Lower leg skin (tissue), 4 donors: ENCODE measurements around the gene DMRT2. TPM values are rescaled to one million over a fixed set of nuclear protein-coding genes. Genes with fewer than 3 reads are reported as not detected.

Experiments used
- DNase-seq, 2 donors: peaks; one replicate each; pipeline ENCODE4 v3.0.0-alpha.2; 2019; ENCODE audit warnings: low spot score in 2 of 2
- H3K4me3 ChIP-seq: fragments of 200-600 bp; sonication (generic); 2 replicates; pipeline ENCODE4 v1.5.1; 2017; ENCODE audit warnings: mild to moderate bottlenecking, low read depth; ENCODE audit not compliant: poor library complexity, severe bottlenecking
- POLR2A ChIP-seq, 2 donors: fragments of 450-650 bp; IDR thresholded peaks; one replicate each; pipeline ENCODE4 v1.6.1; 2016 to 2017; ENCODE audit warnings: antibody characterized with exemption in 2 of 2, mild to moderate bottlenecking in 1 of 2, moderate library complexity in 1 of 2
- WGBS, 2 donors: methylation state at CpG; one replicate each; pipeline ENCODE4 v1.1.5; 2018; 5-methylcytosine and 5-hydroxymethylcytosine counted together
- intact Hi-C: fragments of 100-400 bp; cut with DNase I; formaldehyde crosslinking; loops from one replicate; pipeline ENCODE4 v1.15.0; 2023; ENCODE audit warnings: low total_unique reads
- total RNA-seq, 4 donors: library from RNA; depleted of rRNA; stranded (reverse); fragments of >200 nt; gene quantifications; one replicate each; pipeline ENCODE4 v1.1.0, GENCODE V29; 2016
- TF ChIP-seq, protein P1 (sequence below), 3 donors: fragments of 450-650 bp; IDR thresholded peaks; one replicate each; pipeline ENCODE4 v1.5.1; 2016; ENCODE audit warnings: antibody characterized with exemption in 3 of 3, mild to moderate bottlenecking in 3 of 3, moderate library complexity in 2 of 3

Gene DMRT2
- total RNA-seq, 4 donors from 2014 or later = 0.22 to 0.81 TPM; not detected in 2

DNA sequence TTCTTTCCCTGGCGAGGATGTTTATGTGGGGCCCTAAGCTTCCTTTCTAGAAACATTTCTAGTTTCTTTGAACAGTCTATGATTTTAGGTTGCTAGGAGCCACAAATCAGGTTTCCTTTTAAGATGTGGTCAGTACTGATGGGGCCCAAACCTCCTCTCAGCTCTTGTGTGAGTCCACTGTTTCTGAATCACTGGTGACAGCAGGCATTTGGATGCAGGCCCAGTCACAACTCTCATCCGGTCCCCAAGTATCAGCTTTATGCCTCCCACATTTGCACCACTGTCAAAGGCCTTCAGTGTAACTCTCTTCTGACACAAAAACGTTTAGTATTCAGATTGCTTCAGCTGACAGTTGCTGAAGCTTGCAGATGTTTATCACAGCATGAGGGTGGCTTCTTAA is 7.8 kb downstream of the DMRT2 start:
- no peak overlapping the region for H3K4me3 ChIP-seq
- DNase-seq = no peak
- intact Hi-C loops = no loop called here
- WGBS, 2 donors = 56 to 62% methylated on average over 3 of the region's 3 CpGs
- TF ChIP-seq POLR2A (IDR thresholded peaks at IDR 0.05) = no peak
- TF ChIP-seq, protein P1, sequence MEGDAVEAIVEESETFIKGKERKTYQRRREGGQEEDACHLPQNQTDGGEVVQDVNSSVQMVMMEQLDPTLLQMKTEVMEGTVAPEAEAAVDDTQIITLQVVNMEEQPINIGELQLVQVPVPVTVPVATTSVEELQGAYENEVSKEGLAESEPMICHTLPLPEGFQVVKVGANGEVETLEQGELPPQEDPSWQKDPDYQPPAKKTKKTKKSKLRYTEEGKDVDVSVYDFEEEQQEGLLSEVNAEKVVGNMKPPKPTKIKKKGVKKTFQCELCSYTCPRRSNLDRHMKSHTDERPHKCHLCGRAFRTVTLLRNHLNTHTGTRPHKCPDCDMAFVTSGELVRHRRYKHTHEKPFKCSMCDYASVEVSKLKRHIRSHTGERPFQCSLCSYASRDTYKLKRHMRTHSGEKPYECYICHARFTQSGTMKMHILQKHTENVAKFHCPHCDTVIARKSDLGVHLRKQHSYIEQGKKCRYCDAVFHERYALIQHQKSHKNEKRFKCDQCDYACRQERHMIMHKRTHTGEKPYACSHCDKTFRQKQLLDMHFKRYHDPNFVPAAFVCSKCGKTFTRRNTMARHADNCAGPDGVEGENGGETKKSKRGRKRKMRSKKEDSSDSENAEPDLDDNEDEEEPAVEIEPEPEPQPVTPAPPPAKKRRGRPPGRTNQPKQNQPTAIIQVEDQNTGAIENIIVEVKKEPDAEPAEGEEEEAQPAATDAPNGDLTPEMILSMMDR (IDR thresholded peaks at IDR 0.05) = no peak

DNA sequence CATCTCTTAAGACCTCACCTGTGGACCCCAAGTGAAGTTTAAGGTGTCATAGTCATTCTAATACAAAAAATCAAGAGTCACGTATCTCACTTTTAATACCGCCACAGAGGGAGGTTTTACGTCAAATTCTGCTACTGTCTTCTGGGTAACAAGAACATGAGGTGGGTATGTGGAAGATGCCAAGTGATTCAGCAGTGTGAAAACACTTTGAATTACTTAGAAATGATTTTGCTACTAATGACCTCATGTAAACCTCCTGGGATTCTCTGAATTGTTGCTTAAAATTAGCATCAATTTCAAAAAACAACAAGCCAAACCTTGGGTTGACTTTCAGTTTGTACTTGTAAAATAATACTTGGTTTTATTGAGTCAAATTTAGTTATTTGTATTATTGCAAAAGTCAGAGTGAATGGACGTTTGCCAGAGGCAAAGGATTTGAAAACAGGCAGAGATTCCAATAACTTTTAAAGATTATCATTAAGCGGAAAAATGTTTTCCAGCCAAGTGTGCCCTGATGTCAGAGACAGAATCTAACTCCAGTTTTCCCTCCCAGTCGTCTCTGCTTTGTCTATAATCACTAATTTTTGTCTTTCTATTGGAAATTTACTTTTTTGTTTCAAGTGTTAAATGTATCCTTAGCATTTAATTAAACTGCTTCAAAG is 8.8 kb downstream of the DMRT2 start:
- WGBS, 2 donors = 71 to 75% methylated on average over 6 of the region's 6 CpGs
- TF ChIP-seq, protein P1 (IDR thresholded peaks at IDR 0.05) = no peak
- TF ChIP-seq POLR2A (IDR thresholded peaks at IDR 0.05) = no peak
- intact Hi-C loops = no loop called here
- no peak for DNase-seq
- no peak overlapping the region for H3K4me3 ChIP-seq

DNA sequence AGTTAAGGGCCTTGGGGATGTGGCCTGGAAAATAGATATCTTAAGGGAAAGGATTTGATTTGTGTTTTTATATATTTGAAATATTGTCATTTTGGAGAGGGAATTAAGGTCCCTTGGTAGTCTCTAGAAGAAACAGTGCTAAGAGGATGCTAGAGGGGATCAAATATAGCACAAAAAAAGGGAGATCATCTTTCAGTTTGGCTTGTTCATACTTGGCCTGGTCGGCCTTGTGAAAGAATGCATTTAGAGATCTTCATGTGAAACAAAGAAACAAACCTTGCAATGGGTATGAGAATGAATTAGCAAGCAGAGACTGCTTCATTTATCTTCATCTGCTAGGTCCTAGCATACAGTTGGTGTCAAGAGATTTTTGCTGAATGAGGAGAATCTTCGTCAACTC is 15.0 kb downstream of the DMRT2 start:
- WGBS, 2 donors = 70 to 80% methylated on average over 2 of the region's 2 CpGs
- no peak overlapping the region for H3K4me3 ChIP-seq
- no peak for DNase-seq
- no peak for TF ChIP-seq POLR2A (IDR thresholded peaks at IDR 0.05)
- TF ChIP-seq, protein P1 (IDR thresholded peaks at IDR 0.05) = no peak
- intact Hi-C loops = no loop called here

DNA sequence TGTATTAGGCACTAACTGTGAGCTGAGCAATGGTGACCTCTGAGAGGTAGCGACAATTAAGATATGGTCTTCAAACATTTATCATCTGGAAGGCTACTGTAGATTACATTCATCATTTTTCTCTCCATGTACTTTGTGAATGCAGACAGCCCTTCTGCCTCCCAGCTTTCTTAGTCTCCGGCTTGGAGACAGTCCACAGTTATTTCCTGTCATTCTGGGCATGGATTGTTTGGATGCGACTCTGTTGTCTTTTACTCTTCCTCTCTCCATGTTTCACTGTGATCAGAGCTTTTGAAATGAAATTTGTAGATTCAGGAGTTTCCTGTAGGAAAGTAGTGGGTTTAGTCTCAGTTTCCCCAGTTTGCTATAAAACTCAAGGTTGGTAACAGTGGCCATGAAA is 20.5 kb downstream of the DMRT2 start:
- intact Hi-C loops = no loop called here
- WGBS, 2 donors = 45 to 65% methylated on average over 3 of the region's 3 CpGs
- no peak for DNase-seq
- TF ChIP-seq, protein P1 (IDR thresholded peaks at IDR 0.05) = no peak
- TF ChIP-seq POLR2A (IDR thresholded peaks at IDR 0.05) = no peak
- H3K4me3 ChIP-seq = no peak overlapping the region

DNA sequence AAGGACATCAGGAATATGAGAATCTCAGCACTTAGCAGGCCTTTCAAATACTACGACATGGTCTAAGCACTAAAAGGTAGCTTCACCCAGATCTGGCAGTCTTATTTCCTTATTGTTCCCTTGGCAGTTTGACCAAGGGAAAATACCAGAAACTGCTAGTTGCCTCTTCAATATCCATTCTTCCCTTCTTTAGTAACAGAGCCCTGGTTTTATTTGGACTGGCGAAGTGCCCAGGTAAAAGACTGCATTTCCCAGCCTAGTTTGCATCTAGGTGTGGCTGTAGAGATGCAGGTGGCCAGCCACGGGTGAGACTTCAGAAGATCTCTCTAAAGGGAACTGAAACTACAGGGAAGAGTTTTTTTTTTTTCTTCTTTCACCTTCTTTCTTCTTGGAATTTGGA is 21.6 kb downstream of the DMRT2 start:
- no peak for DNase-seq
- TF ChIP-seq POLR2A (IDR thresholded peaks at IDR 0.05) = no peak
- TF ChIP-seq, protein P1 (IDR thresholded peaks at IDR 0.05) = no peak
- intact Hi-C loops = no loop called here
- no peak overlapping the region for H3K4me3 ChIP-seq
- 48 to 64% methylated on average over 3 of the region's 3 CpGs for WGBS, 2 donors

DNA sequence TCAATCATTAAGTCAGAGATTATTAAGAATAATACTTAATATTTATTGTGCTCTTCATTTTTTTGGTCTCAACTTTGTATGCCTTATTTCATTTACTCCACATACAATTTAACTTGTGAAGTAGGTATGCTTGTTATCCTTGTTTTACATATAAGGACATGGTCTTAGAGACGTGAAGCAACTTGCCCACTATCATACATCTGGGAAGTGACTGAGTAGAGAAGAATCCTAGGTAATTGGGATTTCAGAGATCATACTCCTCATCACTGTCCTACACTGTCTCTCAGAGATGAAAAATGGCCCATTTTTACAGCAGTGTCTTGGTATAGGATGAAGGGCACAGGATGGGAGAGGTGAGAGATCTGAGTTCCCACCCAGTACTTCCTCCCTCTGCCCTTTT is 23.3 kb downstream of the DMRT2 start:
- no peak overlapping the region for H3K4me3 ChIP-seq
- TF ChIP-seq, protein P1 (IDR thresholded peaks at IDR 0.05) = no peak
- no peak for TF ChIP-seq POLR2A (IDR thresholded peaks at IDR 0.05)
- DNase-seq = no peak
- WGBS, 2 donors = 63 to 66% methylated on average over 1 of the region's 1 CpG
- intact Hi-C loops = no loop called here
